H9 (cell line): ENCODE data around the gene RNASET2. TPM values are rescaled to one million over a fixed set of nuclear protein-coding genes. Genes with fewer than 3 reads are reported as not detected.
"Not testable (repeated sequence)": the region's sequence is repeated elsewhere in the genome, so short reads cannot be mapped to it uniquely, and the experiment has no call there.

Experiments
- DNase-seq: peaks from one replicate; pipeline ENCODE4 v3.0.0-alpha.2; 2017
- H2AFZ ChIP-seq: one replicate; pipeline ENCODE4 v1.6.1; 2013; ENCODE audit warnings: mild to moderate bottlenecking, low read length, control low read depth, moderate library complexity
- H2AK5ac ChIP-seq: 2 replicates; pipeline ENCODE4 v1.6.1; 2013; ENCODE audit warnings: low read length, control low read depth, mixed read lengths; ENCODE audit not compliant: insufficient read length
- H2BK120ac ChIP-seq: one replicate; pipeline ENCODE4 v1.6.1; 2013; ENCODE audit warnings: low read depth, mild to moderate bottlenecking, low read length, control low read depth, inconsistent platforms; ENCODE audit not compliant: poor library complexity, severe bottlenecking
- H2BK12ac ChIP-seq: 2 replicates; pipeline ENCODE4 v1.6.1; 2013; ENCODE audit warnings: low read length, control low read depth, mixed read lengths, low read depth; ENCODE audit not compliant: insufficient read length
- H2BK15ac ChIP-seq: 2 replicates; pipeline ENCODE4 v1.6.1; 2013; ENCODE audit warnings: low read depth, low read length, control low read depth
- H2BK20ac ChIP-seq: one replicate; pipeline ENCODE4 v1.6.1; 2013; ENCODE audit warnings: low read depth, mild to moderate bottlenecking, low read length, control low read depth, inconsistent platforms; ENCODE audit not compliant: poor library complexity, severe bottlenecking
- H2BK5ac ChIP-seq: 2 replicates; pipeline ENCODE4 v1.6.1; 2013; ENCODE audit warnings: low read length, control low read depth, mixed read lengths; ENCODE audit not compliant: insufficient read length
- H3K14ac ChIP-seq: 2 replicates; pipeline ENCODE4 v1.6.1; 2013; ENCODE audit warnings: low read length, control low read depth; ENCODE audit not compliant: insufficient read depth
- H3K18ac ChIP-seq: 2 replicates; pipeline ENCODE4 v1.6.1; 2013; ENCODE audit warnings: low read depth, mild to moderate bottlenecking, mixed read lengths, low read length, control low read depth; ENCODE audit not compliant: insufficient read length
- H3K23ac ChIP-seq: 2 replicates; pipeline ENCODE4 v1.6.1; 2013; ENCODE audit warnings: low read length, control low read depth, mixed read lengths, low read depth; ENCODE audit not compliant: insufficient read length
- H3K23me2 ChIP-seq: 2 replicates; pipeline ENCODE4 v1.6.1; 2013; ENCODE audit warnings: low read depth, mild to moderate bottlenecking, mixed read lengths, low read length, control low read depth; ENCODE audit not compliant: insufficient read length, poor library complexity, severe bottlenecking
- H3K27ac ChIP-seq: 2 replicates; pipeline ENCODE4 v1.5.1; 2013; ENCODE audit warnings: low read length, control low read depth, mixed read lengths, low read depth; ENCODE audit not compliant: insufficient read length
- H3K27me3 ChIP-seq: 2 replicates; pipeline ENCODE4 v1.6.1; 2013; ENCODE audit warnings: low read length, control low read depth, inconsistent platforms; ENCODE audit not compliant: insufficient read depth
- H3K4ac ChIP-seq: 2 replicates; pipeline ENCODE4 v1.6.1; 2013; ENCODE audit warnings: low read depth, mild to moderate bottlenecking, control low read depth, inconsistent platforms, low read length, moderate library complexity
- H3K4me1 ChIP-seq: 2 replicates; pipeline ENCODE4 v1.6.1; 2013; ENCODE audit warnings: low read length, control low read depth, inconsistent platforms; ENCODE audit not compliant: insufficient read depth
- H3K4me2 ChIP-seq: 2 replicates; pipeline ENCODE4 v1.6.1; 2013; ENCODE audit warnings: low read length, control low read depth, mixed read lengths; ENCODE audit not compliant: insufficient read length, insufficient read depth
- H3K56ac ChIP-seq: 2 replicates; pipeline ENCODE4 v1.6.1; 2013; ENCODE audit warnings: low read depth, mild to moderate bottlenecking, mixed read lengths, low read length, control low read depth; ENCODE audit not compliant: insufficient read length
- H3K79me1 ChIP-seq: 2 replicates; pipeline ENCODE4 v1.6.1; 2013; ENCODE audit warnings: low read depth, mild to moderate bottlenecking, moderate library complexity, low read length, control low read depth, inconsistent platforms; ENCODE audit not compliant: insufficient read depth, poor library complexity, severe bottlenecking
- H3K79me2 ChIP-seq: 2 replicates; pipeline ENCODE4 v1.6.1; 2013; ENCODE audit warnings: low read length, control low read depth, inconsistent platforms; ENCODE audit not compliant: insufficient read depth
- H3K9ac ChIP-seq: 2 replicates; pipeline ENCODE4 v1.6.1; 2013; ENCODE audit warnings: low read length, control low read depth, mixed read lengths; ENCODE audit not compliant: insufficient read length; ENCODE audit errors: extremely low read depth
- H3K9me3 ChIP-seq: one replicate; pipeline ENCODE4 v1.6.1; 2013; ENCODE audit warnings: low read depth, low read length, inconsistent platforms; ENCODE audit not compliant: control insufficient read depth
- H3T11ph ChIP-seq: one replicate; pipeline ENCODE4 v1.6.1; 2013; ENCODE audit warnings: mild to moderate bottlenecking, low read length, control low read depth, inconsistent platforms
- H4K20me1 ChIP-seq: one replicate; pipeline ENCODE4 v1.6.1; 2013; ENCODE audit not compliant: control insufficient read depth, insufficient read length, insufficient read depth
- H4K5ac ChIP-seq: 2 replicates; pipeline ENCODE4 v1.6.1; 2013; ENCODE audit warnings: low read depth, mild to moderate bottlenecking, mixed read lengths, low read length, control low read depth; ENCODE audit not compliant: insufficient read length
- H4K8ac ChIP-seq: replicated peaks from 2 replicates; pipeline ENCODE4 v1.6.1; 2013; ENCODE audit warnings: low read length, control low read depth, mixed read lengths, low read depth; ENCODE audit not compliant: insufficient read length
- H4K91ac ChIP-seq: 2 replicates; pipeline ENCODE4 v1.6.1; 2013; ENCODE audit warnings: low read depth, mild to moderate bottlenecking, moderate library complexity, mixed read lengths, low read length, control low read depth; ENCODE audit not compliant: insufficient read length
- H3K27ac Mint-ChIP-seq, 3 experiments: 2 replicates in 2 of 3; 3 replicates in 1 of 3; pipeline ENCODE4 v1.8.0; 2020 to 2021; ENCODE audit warnings: mixed read lengths in 3 of 3, mild to moderate bottlenecking in 1 of 3, moderate library complexity in 1 of 3
- H3K27me3 Mint-ChIP-seq: 2 replicates; pipeline ENCODE4 v1.8.0; 2021; ENCODE audit warnings: low read depth, mild to moderate bottlenecking, moderate library complexity, mixed read lengths
- H3K36me3 Mint-ChIP-seq, 3 experiments: 2 replicates in 2 of 3; 3 replicates in 1 of 3; pipeline ENCODE4 v1.8.0; 2020 to 2021; ENCODE audit warnings: low read depth in 3 of 3, mixed read lengths in 3 of 3; ENCODE audit not compliant: insufficient read depth in 1 of 3
- H3K4me1 Mint-ChIP-seq, 2 experiments: 2 replicates each; pipeline ENCODE4 v1.8.0; 2020; ENCODE audit warnings: mixed read lengths in 2 of 2
- H3K4me3 Mint-ChIP-seq, 2 experiments: 2 replicates in 1 of 2; 3 replicates in 1 of 2; pipeline ENCODE4 v1.8.0; 2020 to 2021; ENCODE audit warnings: mild to moderate bottlenecking in 2 of 2, mixed read lengths in 2 of 2, moderate library complexity in 1 of 2
- H3K9me3 Mint-ChIP-seq, 2 experiments: 2 replicates in 1 of 2; 3 replicates in 1 of 2; pipeline ENCODE4 v1.8.0; 2020; ENCODE audit warnings: mild to moderate bottlenecking in 2 of 2, mixed read lengths in 2 of 2, moderate library complexity in 1 of 2
- WGBS: extraction: QIAGEN DNeasy Blood & Tissue Kit; methylation state at CpG from one replicate; pipeline ENCODE4 v1.1.7; 2013; ENCODE audit warnings: missing lambda C conversion rate, low lambda C conversion rate, mixed read lengths; ENCODE audit not compliant: insufficient read length; ENCODE audit errors: extremely low coverage; 5-methylcytosine and 5-hydroxymethylcytosine counted together
- total RNA-seq: library from RNA; stranded (reverse); gene quantifications from 2 replicates; pipeline ENCODE4 v1.2.1, GENCODE V29; 2021

RNASET2 gene
- total RNA-seq, 1 experiment from 2014 or later: 28.2 TPM

DNA sequence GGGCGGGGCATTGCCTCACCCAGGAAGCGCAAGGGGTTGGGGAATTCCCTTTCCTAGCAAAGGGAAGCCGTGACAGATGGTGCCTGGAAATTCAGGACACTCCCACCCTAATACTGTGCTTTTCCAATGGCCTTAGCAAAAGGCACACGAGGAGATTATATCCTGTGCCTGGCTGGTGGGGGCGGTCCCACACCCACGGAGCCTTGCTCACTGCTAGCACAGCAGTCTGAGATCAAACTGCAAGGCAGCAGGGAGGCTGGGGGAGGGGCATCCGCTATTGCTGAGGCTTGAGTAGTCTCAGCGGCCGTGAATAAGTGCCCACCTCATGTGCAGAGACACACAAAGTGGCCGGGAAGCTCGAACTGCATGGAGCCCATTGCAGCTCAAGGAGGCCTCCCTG lies 71.4 kb downstream of the RNASET2 start:
- H3K27ac Mint-ChIP-seq, H3K27ac ChIP-seq, H4K20me1 ChIP-seq, H2BK120ac ChIP-seq, H3K4me3 Mint-ChIP-seq, H3K9ac ChIP-seq, H3K27me3 ChIP-seq, H3K79me1 ChIP-seq, H2AK5ac ChIP-seq, DNase-seq, H4K5ac ChIP-seq, H3K56ac ChIP-seq, H3T11ph ChIP-seq, H2BK20ac ChIP-seq, H3K4me1 ChIP-seq, H3K79me2 ChIP-seq, H3K4ac ChIP-seq, H4K8ac ChIP-seq, H2BK15ac ChIP-seq, H2AFZ ChIP-seq, H3K4me2 ChIP-seq, H3K4me1 Mint-ChIP-seq, H3K18ac ChIP-seq, H2BK5ac ChIP-seq, H3K23ac ChIP-seq, H3K23me2 ChIP-seq, H4K91ac ChIP-seq, H3K9me3 ChIP-seq, H3K14ac ChIP-seq, H2BK12ac ChIP-seq: not testable (repeated sequence)
- H3K27me3 Mint-ChIP-seq: peaks cover 15% of the 10 kb centered on the region
- no CpG with 5 or more reads among the region's 11 CpGs for WGBS
- peaks cover 19 to 28% of the 10 kb centered on the region in 2 experiments for H3K9me3 Mint-ChIP-seq
- peaks cover 6 to 19% (median 9%) of the 10 kb centered on the region in 3 experiments for H3K36me3 Mint-ChIP-seq
